GM12892 (cell line): ENCODE results near the gene HAND2.

Experiments
- POLR2A ChIP-seq: IDR thresholded peaks from 2 replicates; pipeline ENCODE4 v1.6.1; 2011; ENCODE audit warnings: low read depth, low read length, control low read depth
- POLR2AphosphoS5 ChIP-seq: IDR thresholded peaks from 2 replicates; pipeline ENCODE4 v1.6.1; 2011; ENCODE audit warnings: low read depth, low read length, control low read depth

DNA sequence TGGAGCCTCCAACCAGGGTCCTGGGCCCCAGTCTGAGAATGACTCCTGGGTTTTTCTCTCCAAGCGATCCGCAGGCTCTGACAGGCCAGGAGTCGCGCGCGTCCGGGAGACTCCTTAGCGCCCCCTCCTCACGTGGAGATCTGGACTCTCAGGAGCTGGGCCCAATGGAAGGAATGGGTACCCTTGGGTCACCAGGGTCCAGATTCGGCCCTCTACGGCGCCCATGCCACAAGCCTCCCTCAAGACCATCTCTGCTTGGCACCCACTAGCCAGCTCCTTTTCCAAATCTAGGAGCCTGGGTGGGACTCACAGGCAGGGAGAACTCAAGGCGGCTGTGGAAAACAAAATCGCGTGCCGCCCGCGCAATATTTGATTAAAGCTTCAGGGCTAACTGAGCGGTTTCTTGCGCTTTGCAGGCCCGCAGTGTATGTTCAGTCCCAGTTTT lies 7.1 kb downstream of the HAND2 start:
- TF ChIP-seq POLR2A: no peak
- TF ChIP-seq POLR2AphosphoS5: no peak
